HG02943 (cell line): ENCODE results near the gene VPS13D.
"Not testable (repeated sequence)": the region's sequence is repeated elsewhere in the genome, so short reads cannot be mapped to it uniquely, and the experiment has no call there.

ENCODE experiments used
- ATAC-seq: cut with Tn5 transposase; IDR thresholded peaks from one replicate; pipeline ENCODE4 v1.9.1; 2021; ENCODE audit warnings: mild to moderate bottlenecking, low read depth, moderate library complexity; ENCODE audit not compliant: unreplicated experiment

VPS13D gene

GRCh38 chr1:12529640-12530174 lies 299.9 kb downstream of the VPS13D start:
- ATAC-seq = no peak

DNA sequence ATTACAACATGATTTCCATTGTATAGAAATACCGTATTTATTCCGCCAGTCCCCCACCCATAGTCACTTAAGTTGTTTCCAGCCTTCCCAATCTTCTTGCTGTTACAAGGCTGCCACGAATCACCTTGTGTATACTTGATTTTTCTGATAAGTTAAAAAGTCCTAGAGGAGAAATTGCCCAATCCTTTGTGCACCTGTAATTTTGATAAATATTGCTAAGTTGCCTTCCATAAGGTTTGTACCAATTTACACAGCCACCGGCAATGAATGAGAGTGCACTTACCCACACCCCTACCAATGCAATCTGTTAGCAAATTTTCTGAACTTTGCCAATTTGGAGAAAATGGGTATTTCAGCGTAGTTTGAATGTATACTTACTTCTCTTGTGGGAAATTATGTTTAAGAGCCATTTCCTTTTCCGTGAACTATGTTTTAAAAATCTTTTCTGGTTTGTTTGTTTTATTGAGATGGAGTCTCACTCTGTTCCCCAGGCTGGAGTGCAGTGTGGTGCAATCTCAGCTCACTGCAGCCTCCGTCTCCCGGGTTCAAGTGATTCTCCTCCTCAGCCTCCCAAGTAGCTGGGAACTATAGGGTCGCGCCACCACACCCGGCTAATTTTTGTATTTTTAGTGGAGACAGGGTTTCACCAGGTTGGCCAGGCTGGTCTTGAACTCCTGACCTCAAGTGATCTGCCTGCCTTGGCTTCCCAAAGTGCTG lies 300.8 kb downstream of the VPS13D start:
- no peak for ATAC-seq

DNA sequence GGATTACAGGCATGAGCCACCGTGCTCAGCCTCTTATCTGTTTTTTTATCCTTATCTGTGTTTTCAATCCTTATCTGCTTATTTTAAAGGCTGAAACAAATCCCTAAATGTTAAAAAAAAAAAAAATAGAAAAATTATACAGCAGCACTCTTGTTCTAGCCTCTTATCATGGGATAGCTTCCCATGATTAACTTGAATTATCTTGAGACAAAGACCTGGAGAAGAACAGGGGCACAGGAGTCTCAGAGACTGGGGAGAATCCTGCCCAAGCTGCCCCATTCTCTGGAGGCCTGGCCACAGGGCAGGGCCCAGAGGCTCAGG lies 301.3 kb downstream of the VPS13D start:
- no peak for ATAC-seq

GRCh38 chr1:12532405-12533315 lies 302.8 kb downstream of the VPS13D start:
- no peak for ATAC-seq

DNA sequence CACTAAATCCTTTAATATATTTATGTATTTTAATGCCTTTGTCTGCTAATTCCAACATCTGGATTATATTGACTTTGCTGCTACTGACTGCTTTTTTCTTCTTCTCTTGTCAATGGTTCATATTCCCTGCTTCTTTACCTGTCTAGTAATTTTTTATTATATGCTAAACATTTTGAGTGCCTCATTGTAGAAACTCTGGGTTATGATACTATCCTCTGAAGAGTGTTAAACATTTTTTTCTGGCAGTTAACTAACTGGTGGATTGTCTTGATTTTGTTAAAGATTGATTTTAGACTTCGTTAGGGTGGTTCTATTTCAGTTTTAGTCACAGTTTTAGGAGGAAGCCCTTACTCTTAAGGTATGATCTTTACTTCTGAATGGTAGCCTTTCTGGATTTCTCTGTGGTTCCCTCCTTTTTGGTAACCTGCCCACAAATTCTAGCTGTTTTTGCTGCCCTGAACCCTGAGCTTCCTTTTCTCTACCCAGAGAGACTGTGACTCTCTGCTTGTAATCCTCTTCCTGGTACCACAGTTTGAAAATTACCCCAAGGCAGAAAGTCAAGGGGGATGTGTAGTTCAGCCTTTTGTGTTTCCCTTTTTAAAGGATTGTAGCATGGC lies 306.3 kb downstream of the VPS13D start:
- no peak for ATAC-seq

DNA sequence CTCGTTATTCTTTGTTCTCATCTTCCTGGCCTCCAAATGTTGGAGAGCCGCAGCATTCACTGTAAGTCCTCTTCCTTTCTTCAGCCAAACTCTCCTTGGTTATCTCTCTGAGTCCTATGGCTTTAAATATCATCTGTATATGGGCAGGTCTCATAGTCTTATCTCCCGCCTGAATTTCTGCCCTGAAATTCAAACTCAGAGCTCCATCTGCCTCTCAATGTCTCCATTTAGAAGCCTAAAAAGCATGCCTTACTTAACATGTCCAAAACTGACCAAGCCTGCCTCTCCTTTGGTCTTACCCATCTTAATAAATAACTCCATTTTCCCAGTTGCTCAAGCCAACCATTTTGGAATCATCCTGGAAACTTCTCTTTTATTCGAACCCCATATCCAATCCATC lies 307.5 kb downstream of the VPS13D start:
- ATAC-seq = no peak

DNA sequence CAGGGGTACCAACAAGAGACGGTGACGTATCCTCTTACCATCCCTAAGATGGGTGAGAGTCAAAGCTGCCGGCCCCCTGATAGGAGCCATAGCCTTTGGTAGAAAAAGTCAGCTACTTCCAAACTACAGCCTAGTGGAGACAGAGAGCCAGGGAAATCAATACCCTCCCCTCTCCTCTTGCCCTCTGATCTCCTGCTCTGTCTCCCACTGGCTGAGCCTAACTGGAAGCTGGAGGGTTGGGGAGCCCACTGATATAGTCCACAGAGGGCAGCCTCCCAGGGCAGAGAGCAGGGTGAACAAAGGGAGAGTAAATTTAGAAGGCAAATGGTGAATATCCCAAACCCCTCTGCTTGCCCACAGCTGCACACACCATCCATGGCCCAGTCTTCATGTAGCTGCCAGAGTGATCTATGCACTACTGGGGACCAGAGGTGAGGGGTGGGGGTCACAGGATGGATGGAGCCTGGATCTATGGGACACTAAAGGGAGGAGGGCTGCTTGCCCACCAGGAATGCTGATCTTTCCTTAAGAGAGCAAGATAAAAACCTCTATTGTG lies 308.2 kb downstream of the VPS13D start:
- no peak for ATAC-seq

DNA sequence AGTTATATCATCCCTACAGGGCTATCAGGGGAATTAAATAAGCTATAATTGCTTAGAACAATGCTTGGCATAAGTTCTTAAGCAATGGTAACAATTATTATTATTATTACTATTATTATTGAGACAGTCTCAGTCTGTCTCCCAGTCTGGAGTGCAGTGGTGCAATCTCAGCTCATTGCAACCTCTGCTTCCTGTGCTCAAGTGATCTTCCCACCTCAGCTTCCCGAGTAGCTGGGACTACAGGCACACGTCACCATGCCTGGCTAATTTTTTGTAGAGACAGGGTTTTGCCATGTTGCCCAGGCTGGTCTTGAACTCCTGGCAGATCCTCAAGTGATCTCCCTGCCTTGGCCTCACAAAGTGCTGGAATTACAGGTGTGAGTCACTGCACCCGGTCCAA lies 308.7 kb downstream of the VPS13D start:
- ATAC-seq = not testable (repeated sequence)

DNA sequence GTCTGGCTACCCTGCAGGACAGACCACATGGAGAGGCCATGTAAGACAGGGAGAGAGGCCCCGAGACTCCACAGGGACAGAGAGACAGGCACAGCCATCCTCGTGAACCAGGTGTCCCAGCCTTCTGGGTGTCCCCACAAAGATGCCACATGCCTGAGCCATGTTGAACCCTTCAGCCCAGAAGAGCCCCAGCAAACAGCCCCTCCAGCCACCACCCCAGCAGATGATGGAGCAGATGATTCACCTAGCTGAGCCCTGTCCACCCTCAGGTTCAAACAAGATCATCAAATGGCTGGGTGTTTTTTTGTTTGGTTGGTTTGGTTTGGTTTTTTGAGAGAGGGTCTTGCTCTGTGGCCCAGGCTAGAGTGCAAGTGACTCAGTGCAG lies 309.5 kb downstream of the VPS13D start:
- no peak for ATAC-seq

- no peak for ATAC-seq
Measured at GRCh38 chr1:12539705-12540579, 310.1 kb downstream of the VPS13D start.

DNA sequence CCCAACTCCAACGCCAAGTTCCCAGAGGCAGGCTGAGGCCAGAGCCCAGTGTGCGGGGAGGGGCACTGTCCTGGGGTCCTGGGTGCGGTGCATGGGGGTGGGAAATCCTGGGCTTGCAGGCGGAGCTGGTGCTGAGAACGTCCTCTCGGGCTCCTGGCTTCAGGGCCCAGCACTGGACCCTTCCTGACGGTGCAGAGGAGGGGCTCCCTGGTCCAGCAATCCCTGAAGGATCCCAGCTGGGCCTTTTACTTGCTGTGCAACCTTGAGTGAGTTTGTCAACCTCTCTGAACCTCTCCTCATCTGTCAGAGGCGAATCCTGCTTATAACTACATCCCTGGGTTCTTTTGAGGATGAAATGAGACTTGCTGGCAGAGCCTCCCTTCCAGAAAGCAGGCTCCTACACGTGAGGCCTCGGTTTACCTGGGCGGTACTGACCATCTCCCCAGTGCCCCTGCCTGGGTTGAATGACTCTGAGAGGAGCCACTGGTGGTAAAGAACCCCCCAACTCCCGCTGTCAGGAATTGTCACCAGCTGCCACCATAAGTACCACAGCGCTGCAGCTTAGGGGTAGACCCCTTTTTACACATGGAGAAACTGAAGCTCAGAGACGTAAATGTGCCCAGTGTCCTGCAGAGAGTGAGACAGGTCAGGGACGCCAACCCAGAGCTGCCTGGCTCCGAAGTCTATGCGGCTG lies 310.9 kb downstream of the VPS13D start:
- ATAC-seq = no peak

GRCh38 chr1:12541274-12542137 lies 311.7 kb downstream of the VPS13D start:
- no peak for ATAC-seq

- ATAC-seq = no peak
Measured at GRCh38 chr1:12542138-12542465, 312.3 kb downstream of the VPS13D start.

DNA sequence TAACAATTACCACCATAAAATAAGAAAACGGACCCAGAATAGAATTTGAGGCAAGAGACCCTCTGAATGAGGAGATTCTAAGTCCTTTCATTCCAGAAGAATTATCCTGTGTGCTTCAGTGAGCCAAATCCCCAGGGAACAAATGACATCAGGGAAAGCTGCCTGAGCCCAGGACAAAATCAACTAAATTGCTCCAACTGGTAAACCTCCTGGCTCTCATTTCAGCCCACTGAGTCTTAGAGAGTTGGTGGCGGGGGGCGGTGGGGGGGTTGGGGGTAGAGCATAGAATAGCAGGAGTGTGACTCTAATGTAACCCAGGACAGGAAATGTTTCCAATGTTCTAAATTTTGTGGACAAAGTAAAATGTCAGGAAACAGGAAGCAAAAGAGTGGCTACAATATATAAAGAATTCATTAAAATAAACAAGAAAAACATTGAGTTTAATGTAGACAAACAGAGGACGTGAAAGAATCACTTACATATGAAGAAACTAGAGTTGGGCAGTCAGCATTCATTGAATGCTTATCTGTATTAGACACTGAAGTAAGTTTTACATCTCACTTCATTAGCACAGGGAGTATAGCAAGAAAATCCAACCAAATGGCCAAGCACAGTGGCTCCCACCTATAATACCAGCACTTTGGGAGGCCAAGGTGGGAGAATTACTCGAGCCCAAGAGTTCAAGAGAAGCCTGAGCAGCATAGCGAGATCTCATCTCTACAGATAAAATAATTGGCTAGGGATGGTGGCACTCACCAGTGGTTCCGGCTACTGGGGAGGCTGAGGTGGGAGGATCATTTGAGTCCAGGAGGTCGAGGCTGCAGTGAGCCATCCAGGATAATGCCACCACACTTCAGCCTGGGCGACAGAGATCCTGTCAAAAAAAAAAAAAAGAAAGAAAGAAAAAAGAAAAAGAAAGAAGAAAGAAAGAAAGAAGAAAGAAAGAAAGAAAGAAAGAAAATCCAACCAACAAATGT lies 313.1 kb downstream of the VPS13D start:
- ATAC-seq = no peak

- no peak for ATAC-seq
Measured at GRCh38 chr1:12543740-12544154, 313.9 kb downstream of the VPS13D start.

GRCh38 chr1:12544357-12544756 lies 314.5 kb downstream of the VPS13D start:
- no peak for ATAC-seq

DNA sequence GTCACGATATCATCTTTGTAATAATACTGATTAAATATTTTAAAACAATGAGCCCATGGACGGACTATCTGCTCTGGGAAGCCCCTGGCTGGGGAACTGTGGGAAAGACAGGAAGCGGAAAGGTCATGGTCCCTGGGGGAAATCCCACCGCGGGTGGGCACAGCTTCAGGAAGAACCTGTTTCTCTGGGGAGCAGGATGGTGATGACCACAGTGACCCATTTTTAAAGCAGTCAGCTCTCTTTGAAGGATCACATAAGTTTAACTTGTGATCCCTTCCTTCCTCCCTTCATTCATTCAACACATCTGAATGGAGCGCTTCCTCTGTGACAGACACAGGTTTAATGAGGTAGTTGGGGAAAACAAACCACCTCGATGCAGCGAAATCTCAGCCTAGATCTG lies 315.2 kb downstream of the VPS13D start:
- no peak for ATAC-seq
